ENCODE results near the gene VAMP1. TPM values are rescaled to one million over a fixed set of nuclear protein-coding genes. Genes with fewer than 3 reads are reported as not detected.

Gene VAMP1
- total and polyA plus RNA-seq, 10 of the 15 experiments (the other 5 are each of a cell fraction or from before 2014, with no cell fraction given) = 4.8 to 123 (median 27.5) TPM

DNA sequence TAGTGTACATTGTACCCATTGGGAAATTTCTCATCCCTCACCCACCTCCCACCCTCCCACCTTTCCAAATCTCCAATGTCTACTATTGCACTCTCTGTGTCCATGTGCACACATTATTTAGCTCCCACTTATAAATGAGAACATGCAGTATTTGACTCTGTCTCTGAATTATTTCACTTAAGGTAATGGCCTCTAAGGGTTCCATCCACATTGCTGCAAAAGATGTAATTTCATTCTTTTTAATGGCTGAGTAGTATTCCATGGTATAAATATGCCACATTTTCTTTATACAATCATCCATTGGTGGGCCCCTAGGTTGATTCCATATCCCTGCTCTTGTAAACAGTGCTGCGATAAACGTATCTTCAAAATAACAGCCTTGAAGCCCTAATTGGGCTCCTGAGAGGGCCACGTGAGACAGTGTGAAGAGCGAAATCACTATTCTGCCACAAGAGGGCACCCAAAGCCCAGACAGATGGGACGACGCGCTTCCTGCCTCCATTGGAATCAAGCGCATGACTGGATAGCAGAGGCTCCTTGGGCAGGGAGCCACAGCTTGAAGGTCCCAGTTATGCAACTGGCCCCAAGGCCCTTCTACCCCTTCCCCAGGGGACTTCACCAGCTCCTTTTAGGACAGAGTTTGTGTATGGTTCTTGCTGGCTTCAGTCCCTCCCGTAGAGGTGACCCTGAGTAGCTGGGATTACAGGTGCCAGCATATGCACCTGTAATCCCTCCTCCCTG lies 47.0 kb downstream of the VAMP1 start (continued):
- no peak for TF ChIP-seq ESRRA (IDR thresholded peaks at IDR 0.05; ENCODE audit: low read length)
- TF ChIP-seq SUPT20H (IDR thresholded peaks at IDR 0.05; ENCODE audit: borderline replicate concordance, control insufficient read depth, low read depth, low read length) = no peak
- no peak for TF ChIP-seq RCOR1 (conservative IDR thresholded peaks at IDR 0.05; ENCODE audit: low read depth, low read length)
- TF ChIP-seq, protein P1, sequence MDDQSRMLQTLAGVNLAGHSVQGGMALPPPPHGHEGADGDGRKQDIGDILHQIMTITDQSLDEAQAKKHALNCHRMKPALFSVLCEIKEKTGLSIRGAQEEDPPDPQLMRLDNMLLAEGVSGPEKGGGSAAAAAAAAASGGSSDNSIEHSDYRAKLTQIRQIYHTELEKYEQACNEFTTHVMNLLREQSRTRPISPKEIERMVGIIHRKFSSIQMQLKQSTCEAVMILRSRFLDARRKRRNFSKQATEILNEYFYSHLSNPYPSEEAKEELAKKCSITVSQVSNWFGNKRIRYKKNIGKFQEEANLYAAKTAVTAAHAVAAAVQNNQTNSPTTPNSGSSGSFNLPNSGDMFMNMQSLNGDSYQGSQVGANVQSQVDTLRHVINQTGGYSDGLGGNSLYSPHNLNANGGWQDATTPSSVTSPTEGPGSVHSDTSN (IDR thresholded peaks at IDR 0.05; ENCODE audit: insufficient replicate concordance, low read depth, low read length) = no peak
- no peak for TF ChIP-seq CREM (IDR thresholded peaks at IDR 0.05; ENCODE audit: low read depth)
- TF ChIP-seq FOS (IDR thresholded peaks at IDR 0.05; ENCODE audit: borderline replicate concordance, extremely low read depth, insufficient read length) = no peak
- TF ChIP-seq, protein P2, sequence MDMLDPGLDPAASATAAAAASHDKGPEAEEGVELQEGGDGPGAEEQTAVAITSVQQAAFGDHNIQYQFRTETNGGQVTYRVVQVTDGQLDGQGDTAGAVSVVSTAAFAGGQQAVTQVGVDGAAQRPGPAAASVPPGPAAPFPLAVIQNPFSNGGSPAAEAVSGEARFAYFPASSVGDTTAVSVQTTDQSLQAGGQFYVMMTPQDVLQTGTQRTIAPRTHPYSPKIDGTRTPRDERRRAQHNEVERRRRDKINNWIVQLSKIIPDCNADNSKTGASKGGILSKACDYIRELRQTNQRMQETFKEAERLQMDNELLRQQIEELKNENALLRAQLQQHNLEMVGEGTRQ (IDR thresholded peaks at IDR 0.05; ENCODE audit: borderline replicate concordance, low read depth, low read length) = peak; percentile 64
- no peak for TF ChIP-seq POLR2AphosphoS2 (IDR thresholded peaks at IDR 0.05; ENCODE audit: low read depth, low read length)
- TF ChIP-seq PAX8 (IDR thresholded peaks at IDR 0.05) = no peak
- TF ChIP-seq NFYB (IDR thresholded peaks at IDR 0.05; ENCODE audit: insufficient read depth, low read depth, low read length) = 0 out of 2 replicates have a peak, but pooled peaks have one; percentile 38
- no peak for TF ChIP-seq SP1 (IDR thresholded peaks at IDR 0.05; ENCODE audit: low read depth, low read length)
- no peak for TF ChIP-seq SRF (IDR thresholded peaks at IDR 0.05; ENCODE audit: low read depth in 2 of 2, low read length in 2 of 2)
- TF ChIP-seq MYB (IDR thresholded peaks at IDR 0.05; ENCODE audit: borderline replicate concordance, low read depth, low read length) = no peak
- TF ChIP-seq EED (IDR thresholded peaks at IDR 0.05; ENCODE audit: low read depth) = peak; percentile 84
- TF ChIP-seq, protein P3, sequence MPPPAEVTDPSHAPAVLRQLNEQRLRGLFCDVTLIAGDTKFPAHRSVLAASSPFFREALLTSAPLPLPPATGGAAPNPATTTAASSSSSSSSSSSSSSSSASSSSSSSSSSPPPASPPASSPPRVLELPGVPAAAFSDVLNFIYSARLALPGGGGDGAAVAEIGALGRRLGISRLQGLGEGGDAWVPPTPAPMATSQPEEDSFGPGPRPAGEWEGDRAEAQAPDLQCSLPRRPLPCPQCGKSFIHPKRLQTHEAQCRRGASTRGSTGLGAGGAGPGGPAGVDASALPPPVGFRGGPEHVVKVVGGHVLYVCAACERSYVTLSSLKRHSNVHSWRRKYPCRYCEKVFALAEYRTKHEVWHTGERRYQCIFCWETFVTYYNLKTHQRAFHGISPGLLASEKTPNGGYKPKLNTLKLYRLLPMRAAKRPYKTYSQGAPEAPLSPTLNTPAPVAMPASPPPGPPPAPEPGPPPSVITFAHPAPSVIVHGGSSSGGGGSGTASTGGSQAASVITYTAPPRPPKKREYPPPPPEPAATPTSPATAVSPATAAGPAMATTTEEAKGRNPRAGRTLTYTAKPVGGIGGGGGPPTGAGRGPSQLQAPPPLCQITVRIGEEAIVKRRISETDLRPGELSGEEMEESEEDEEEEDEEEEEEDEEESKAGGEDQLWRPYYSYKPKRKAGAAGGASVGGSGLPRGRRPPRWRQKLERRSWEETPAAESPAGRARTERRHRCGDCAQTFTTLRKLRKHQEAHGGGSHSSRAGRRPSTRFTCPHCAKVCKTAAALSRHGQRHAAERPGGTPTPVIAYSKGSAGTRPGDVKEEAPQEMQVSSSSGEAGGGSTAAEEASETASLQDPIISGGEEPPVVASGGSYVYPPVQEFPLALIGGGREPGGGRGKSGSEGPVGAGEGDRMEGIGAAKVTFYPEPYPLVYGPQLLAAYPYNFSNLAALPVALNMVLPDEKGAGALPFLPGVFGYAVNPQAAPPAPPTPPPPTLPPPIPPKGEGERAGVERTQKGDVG (CRISPR knock-in tag; IDR thresholded peaks at IDR 0.05) = no peak
- TF ChIP-seq HDGF (IDR thresholded peaks at IDR 0.05) = no peak
- TF ChIP-seq, protein P4, sequence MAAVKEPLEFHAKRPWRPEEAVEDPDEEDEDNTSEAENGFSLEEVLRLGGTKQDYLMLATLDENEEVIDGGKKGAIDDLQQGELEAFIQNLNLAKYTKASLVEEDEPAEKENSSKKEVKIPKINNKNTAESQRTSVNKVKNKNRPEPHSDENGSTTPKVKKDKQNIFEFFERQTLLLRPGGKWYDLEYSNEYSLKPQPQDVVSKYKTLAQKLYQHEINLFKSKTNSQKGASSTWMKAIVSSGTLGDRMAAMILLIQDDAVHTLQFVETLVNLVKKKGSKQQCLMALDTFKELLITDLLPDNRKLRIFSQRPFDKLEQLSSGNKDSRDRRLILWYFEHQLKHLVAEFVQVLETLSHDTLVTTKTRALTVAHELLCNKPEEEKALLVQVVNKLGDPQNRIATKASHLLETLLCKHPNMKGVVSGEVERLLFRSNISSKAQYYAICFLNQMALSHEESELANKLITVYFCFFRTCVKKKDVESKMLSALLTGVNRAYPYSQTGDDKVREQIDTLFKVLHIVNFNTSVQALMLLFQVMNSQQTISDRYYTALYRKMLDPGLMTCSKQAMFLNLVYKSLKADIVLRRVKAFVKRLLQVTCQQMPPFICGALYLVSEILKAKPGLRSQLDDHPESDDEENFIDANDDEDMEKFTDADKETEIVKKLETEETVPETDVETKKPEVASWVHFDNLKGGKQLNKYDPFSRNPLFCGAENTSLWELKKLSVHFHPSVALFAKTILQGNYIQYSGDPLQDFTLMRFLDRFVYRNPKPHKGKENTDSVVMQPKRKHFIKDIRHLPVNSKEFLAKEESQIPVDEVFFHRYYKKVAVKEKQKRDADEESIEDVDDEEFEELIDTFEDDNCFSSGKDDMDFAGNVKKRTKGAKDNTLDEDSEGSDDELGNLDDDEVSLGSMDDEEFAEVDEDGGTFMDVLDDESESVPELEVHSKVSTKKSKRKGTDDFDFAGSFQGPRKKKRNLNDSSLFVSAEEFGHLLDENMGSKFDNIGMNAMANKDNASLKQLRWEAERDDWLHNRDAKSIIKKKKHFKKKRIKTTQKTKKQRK (IDR thresholded peaks at IDR 0.05; ENCODE audit: low read depth, low read length) = no peak
- TF ChIP-seq EGR1 (IDR thresholded peaks at IDR 0.05; ENCODE audit: borderline replicate concordance in 1 of 2, low read depth in 2 of 2, low read length in 2 of 2) = no peak
- TF ChIP-seq, protein P5, sequence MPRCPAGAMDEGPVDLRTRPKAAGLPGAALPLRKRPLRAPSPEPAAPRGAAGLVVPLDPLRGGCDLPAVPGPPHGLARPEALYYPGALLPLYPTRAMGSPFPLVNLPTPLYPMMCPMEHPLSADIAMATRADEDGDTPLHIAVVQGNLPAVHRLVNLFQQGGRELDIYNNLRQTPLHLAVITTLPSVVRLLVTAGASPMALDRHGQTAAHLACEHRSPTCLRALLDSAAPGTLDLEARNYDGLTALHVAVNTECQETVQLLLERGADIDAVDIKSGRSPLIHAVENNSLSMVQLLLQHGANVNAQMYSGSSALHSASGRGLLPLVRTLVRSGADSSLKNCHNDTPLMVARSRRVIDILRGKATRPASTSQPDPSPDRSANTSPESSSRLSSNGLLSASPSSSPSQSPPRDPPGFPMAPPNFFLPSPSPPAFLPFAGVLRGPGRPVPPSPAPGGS (IDR thresholded peaks at IDR 0.05; ENCODE audit: borderline replicate concordance, insufficient read depth, low read depth, low read length, poor library complexity, severe bottlenecking) = no peak
